Measurements from ENCODE around the gene EPHB4. TPM values are rescaled to one million over a fixed set of nuclear protein-coding genes. Genes with fewer than 3 reads are reported as not detected.

Gene EPHB4
- total RNA-seq, 4 donors from 2014 or later: 19.0 to 55.6 (median 41.5) TPM

GRCh38 chr7:100799037-100799896 lies 28.1 kb downstream of the EPHB4 start:
- Histone ChIP-seq H3K27ac (no peak overlapping the region), H3K36me3 (no peaks in the 10 kb centered on the region), H3K4me1 (peaks cover 0 to 45% (median 12%) of the 10 kb centered on the region in 3 donors), H3K4me3 (no peak overlapping the region), H3K27me3 (peaks cover 16% of the 10 kb centered on the region), H3K9me3 (no peaks in the 10 kb centered on the region)
- TF ChIP-seq POLR2AphosphoS5 (IDR thresholded peaks at IDR 0.05): no peak
- peak in 3 of 4 experiments; percentile 78 to 87 (median 83) for TF ChIP-seq CTCF (IDR thresholded peaks at IDR 0.05)
- peak; percentile 47 for ATAC-seq
- 10 to 12% methylated on average over 8 to 11 of the region's 14 CpGs for WGBS, 2 donors (ENCODE audit: low coverage in 1 of 2)

- no peak for ATAC-seq
- H3K36me3 ChIP-seq: no peaks in the 10 kb centered on the region
- TF ChIP-seq POLR2AphosphoS5 (IDR thresholded peaks at IDR 0.05) (no peak), POLR2A (IDR thresholded peaks at IDR 0.05) (no peak), EP300 (IDR thresholded peaks at IDR 0.05) (no peak), CTCF (IDR thresholded peaks at IDR 0.05) (no peak)
- H3K9me3 ChIP-seq: no peaks in the 10 kb centered on the region
- WGBS, 2 donors (ENCODE audit: low coverage in 1 of 2): 31% methylated on average over 3 of the region's 3 CpGs; no CpG with 5 or more reads in 1 of the 2 donors
- H3K27ac ChIP-seq: no peak overlapping the region
- H3K4me1 ChIP-seq: peaks cover 0 to 6% (median 0%) of the 10 kb centered on the region in 3 donors
- H3K4me3 ChIP-seq: no peak overlapping the region
- peaks cover 45% of the 10 kb centered on the region for H3K27me3 ChIP-seq
These were observed 32.6 kb downstream of the EPHB4 start for GRCh38 chr7:100794741-100795140.

GRCh38 chr7:100793806-100794660 lies 33.3 kb downstream of the EPHB4 start:
- Histone ChIP-seq H3K36me3 (no peaks in the 10 kb centered on the region), H3K4me1 (no peaks in the 10 kb centered on the region), H3K4me3 (no peak overlapping the region), H3K9me3 (no peaks in the 10 kb centered on the region), H3K27ac (no peak overlapping the region), H3K27me3 (peaks cover 52% of the 10 kb centered on the region)
- no peak for TF ChIP-seq POLR2AphosphoS5 (IDR thresholded peaks at IDR 0.05)
- no peak for TF ChIP-seq POLR2A (IDR thresholded peaks at IDR 0.05)
- no peak for TF ChIP-seq CTCF (IDR thresholded peaks at IDR 0.05)
- TF ChIP-seq EP300 (IDR thresholded peaks at IDR 0.05): no peak
- ATAC-seq: no peak
- WGBS, 2 donors (ENCODE audit: low coverage in 1 of 2): 43% methylated on average over 7 of the region's 18 CpGs; no CpG with 5 or more reads in 1 of the 2 donors

- no peak for ATAC-seq
- Histone ChIP-seq H3K27ac (no peak overlapping the region), H3K36me3 (no peaks in the 10 kb centered on the region), H3K27me3 (peaks cover 64% of the 10 kb centered on the region), H3K4me3 (no peak overlapping the region), H3K9me3 (no peaks in the 10 kb centered on the region), H3K4me1 (no peaks in the 10 kb centered on the region)
- 64% methylated on average over 7 of the region's 26 CpGs; no CpG with 5 or more reads in 1 of the 2 donors for WGBS, 2 donors (ENCODE audit: low coverage in 1 of 2)
- TF ChIP-seq POLR2AphosphoS5 (IDR thresholded peaks at IDR 0.05): no peak
- no peak for TF ChIP-seq CTCF (IDR thresholded peaks at IDR 0.05)
- TF ChIP-seq POLR2A (IDR thresholded peaks at IDR 0.05): no peak
- no peak for TF ChIP-seq EP300 (IDR thresholded peaks at IDR 0.05)
These were observed 35.2 kb downstream of the EPHB4 start for GRCh38 chr7:100791881-100792666.
